DOHH2 (cell line): ENCODE results near the gene MED13L.
A peak's percentile ranks its signal among the peaks of the same experiment; 100 is the strongest.

Source experiments
- H3F3A ChIP-seq: fragments of 200-600 bp; sonication (generic), shearing (Covaris generic); 2 replicates; pipeline ENCODE4 v1.6.0; 2016; ENCODE audit warnings: antibody characterized with exemption, mild to moderate bottlenecking; ENCODE audit not compliant: control insufficient read depth, insufficient read depth
- H3K27ac ChIP-seq: fragments of 200-600 bp; sonication (generic); 2 replicates; pipeline ENCODE4 v1.5.1; 2014; ENCODE audit warnings: low read depth, mild to moderate bottlenecking, low read length, moderate library complexity
- H3K27me3 ChIP-seq: fragments of 200-600 bp; sonication (generic); 2 replicates; pipeline ENCODE4 v1.6.1; 2014; ENCODE audit warnings: mild to moderate bottlenecking, low read length, mixed read lengths; ENCODE audit not compliant: control insufficient read depth
- H3K36me3 ChIP-seq: fragments of 200-600 bp; sonication (generic); 2 replicates; pipeline ENCODE4 v1.6.1; 2014; ENCODE audit warnings: mild to moderate bottlenecking, low read length, moderate library complexity, mixed read lengths; ENCODE audit not compliant: control insufficient read depth
- H3K4me1 ChIP-seq: fragments of 200-600 bp; sonication (generic); 2 replicates; pipeline ENCODE4 v1.6.1; 2014; ENCODE audit warnings: mild to moderate bottlenecking, low read length, mixed read lengths; ENCODE audit not compliant: control insufficient read depth
- H3K4me2 ChIP-seq: fragments of 200-600 bp; sonication (generic); 2 replicates; pipeline ENCODE4 v1.6.0; 2014; ENCODE audit warnings: mild to moderate bottlenecking, low read length, moderate library complexity
- H3K4me3 ChIP-seq: fragments of 200-600 bp; sonication (generic); 2 replicates; pipeline ENCODE4 v1.5.1; 2014; ENCODE audit warnings: mild to moderate bottlenecking, low read length, mixed read lengths
- H3K79me2 ChIP-seq: fragments of 200-600 bp; sonication (generic); 2 replicates; pipeline ENCODE4 v1.6.1; 2014; ENCODE audit warnings: mild to moderate bottlenecking, low read length, mixed read lengths; ENCODE audit not compliant: control insufficient read depth
- H3K9me2 ChIP-seq: fragments of 200-600 bp; sonication (generic); replicated peaks from 2 replicates; pipeline ENCODE4 v1.6.1; 2014; ENCODE audit warnings: mild to moderate bottlenecking, low read length, mixed read lengths; ENCODE audit not compliant: control insufficient read depth
- H3K9me3 ChIP-seq: fragments of 200-600 bp; sonication (generic); 2 replicates; pipeline ENCODE4 v1.6.1; 2014; ENCODE audit warnings: antibody characterized with exemption, low read length, mixed read lengths; ENCODE audit not compliant: control insufficient read depth, insufficient read depth
- H4K20me1 ChIP-seq: fragments of 200-600 bp; sonication (generic); 2 replicates; pipeline ENCODE4 v1.6.0; 2014; ENCODE audit warnings: low read depth, mild to moderate bottlenecking, antibody characterized with exemption, low read length, moderate library complexity; ENCODE audit not compliant: control insufficient read depth, insufficient read depth
- CTCF ChIP-seq: fragments of 200-600 bp; sonication (generic); IDR thresholded peaks from one replicate; pipeline ENCODE4 v1.5.1; 2014; ENCODE audit warnings: antibody characterized with exemption, mild to moderate bottlenecking, low read depth, low read length; ENCODE audit not compliant: poor library complexity, severe bottlenecking
- EZH2phosphoT487 ChIP-seq: fragments of 200-600 bp; sonication (generic); IDR thresholded peaks from 2 replicates; pipeline ENCODE4 v1.6.1; 2017; ENCODE audit warnings: borderline replicate concordance, mild to moderate bottlenecking, antibody characterized with exemption, low read length, moderate library complexity, mixed read lengths

Gene MED13L

GRCh38 chr12:116142936-116143898 lies 134.3 kb downstream of the MED13L start:
- H4K20me1 ChIP-seq = peaks cover 37% of the 10 kb centered on the region
- no peaks in the 10 kb centered on the region for H3F3A ChIP-seq
- no peak for TF ChIP-seq CTCF
- no peak for TF ChIP-seq EZH2phosphoT487
- H3K9me3 ChIP-seq = no peaks in the 10 kb centered on the region
- peaks cover 54% of the 10 kb centered on the region for H3K79me2 ChIP-seq
- no peak overlapping the region for H3K27ac ChIP-seq
- H3K36me3 ChIP-seq = no peaks in the 10 kb centered on the region
- H3K9me2 ChIP-seq = no peaks in the 10 kb centered on the region
- H3K27me3 ChIP-seq = no peaks in the 10 kb centered on the region
- peaks cover 15% of the 10 kb centered on the region for H3K4me1 ChIP-seq
- peak overlapping the region; percentile 55 for H3K4me2 ChIP-seq
- H3K4me3 ChIP-seq = peak overlapping the region; percentile 15; the same call in 1 of the 2 replicates

GRCh38 chr12:116141833-116142162 lies 135.7 kb downstream of the MED13L start:
- no peak overlapping the region for H3K27ac ChIP-seq

GRCh38 chr12:116141110-116141832 lies 136.2 kb downstream of the MED13L start:
- Histone ChIP-seq H3F3A (no peaks in the 10 kb centered on the region), H4K20me1 (peaks cover 37% of the 10 kb centered on the region)

More at GRCh38 chr12:116141833-116142162, 135.7 kb downstream of the MED13L start:
- Histone ChIP-seq H3K27me3 (no peaks in the 10 kb centered on the region), H3K36me3 (no peaks in the 10 kb centered on the region), H3K4me2 (no peak overlapping the region), H4K20me1 (peaks cover 37% of the 10 kb centered on the region), H3K4me3 (no peak overlapping the region), H3F3A (no peaks in the 10 kb centered on the region), H3K9me2 (no peaks in the 10 kb centered on the region), H3K4me1 (peaks cover 15% of the 10 kb centered on the region), H3K79me2 (peaks cover 49% of the 10 kb centered on the region), H3K9me3 (no peaks in the 10 kb centered on the region)
- TF ChIP-seq EZH2phosphoT487 (no peak), CTCF (no peak)

More at GRCh38 chr12:116141110-116141832, 136.2 kb downstream of the MED13L start:
- Histone ChIP-seq H3K36me3 (no peaks in the 10 kb centered on the region), H3K9me2 (no peaks in the 10 kb centered on the region), H3K27me3 (no peaks in the 10 kb centered on the region), H3K9me3 (no peaks in the 10 kb centered on the region), H3K4me1 (peaks cover 15% of the 10 kb centered on the region), H3K27ac (no peak overlapping the region), H3K4me3 (no peak overlapping the region), H3K4me2 (no peak overlapping the region), H3K79me2 (peaks cover 49% of the 10 kb centered on the region)
- TF ChIP-seq EZH2phosphoT487 (no peak), CTCF (peak; percentile 27)
